GM18505 (cell line): ENCODE data around the gene ATG16L1.

Experiments
- ATAC-seq: cut with Tn5 transposase; IDR thresholded peaks from one replicate; pipeline ENCODE4 v1.9.1; 2021; ENCODE audit not compliant: unreplicated experiment
- POLR2A ChIP-seq: IDR thresholded peaks from 4 replicates; pipeline ENCODE4 v1.6.1; 2011; ENCODE audit warnings: borderline replicate concordance; ENCODE audit not compliant: insufficient read depth, insufficient read length; ENCODE audit errors: extremely low read depth

Gene ATG16L1

GRCh38 chr2:233301811-233302210 lies 50.3 kb downstream of the ATG16L1 start:
- TF ChIP-seq POLR2A: no peak
- ATAC-seq: no peak

GRCh38 chr2:233303252-233303651 lies 51.8 kb downstream of the ATG16L1 start:
- TF ChIP-seq POLR2A: no peak
- ATAC-seq: no peak

GRCh38 chr2:233307565-233307964 lies 56.1 kb downstream of the ATG16L1 start, which contains the start of gene SAG:
Gene SAG (plus strand): TSS chr2:233307816. CDS start chr2:233309190, 1,374 bp downstream.
- ATAC-seq: no peak

DNA sequence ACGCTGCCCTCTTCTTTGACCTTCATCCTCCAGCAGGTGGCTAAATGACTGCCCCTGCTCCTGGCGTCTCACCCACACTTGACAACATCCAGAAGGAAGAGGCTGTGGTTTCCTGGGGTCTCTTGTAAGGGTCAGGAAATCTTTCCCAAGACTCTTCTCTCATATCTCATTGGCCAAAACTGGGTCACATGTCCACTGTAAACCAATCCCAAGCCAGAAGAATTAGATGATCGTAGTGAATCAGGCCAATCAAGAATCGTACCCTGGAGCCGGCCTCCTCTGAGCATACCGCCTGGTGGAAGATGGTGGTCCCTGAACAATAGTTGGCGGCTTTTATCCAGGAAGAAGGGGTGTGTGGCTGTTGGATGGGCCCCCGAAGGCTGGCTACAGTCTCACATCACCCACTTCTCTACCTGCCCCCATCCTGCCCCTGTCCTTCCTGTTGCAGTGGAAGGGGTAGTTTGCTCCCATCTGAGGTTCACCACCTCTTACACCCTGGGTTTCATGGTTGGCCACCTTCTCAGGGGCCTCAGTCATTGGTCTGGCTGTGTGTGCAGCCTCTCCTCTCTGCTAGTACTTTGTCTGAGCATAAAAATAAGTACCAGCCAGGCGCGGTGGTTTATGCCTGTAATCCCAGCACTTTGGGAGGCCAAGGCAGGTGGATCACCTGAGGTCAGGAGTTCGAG lies 59.9 kb downstream of the ATG16L1 start:
- TF ChIP-seq POLR2A: no peak
- ATAC-seq: no peak

More at GRCh38 chr2:233307565-233307964, 56.1 kb downstream of the ATG16L1 start, which contains the start of gene SAG:
- TF ChIP-seq POLR2A: no peak

- TF ChIP-seq POLR2A: no peak
- no peak for ATAC-seq
These were observed 61.4 kb downstream of the ATG16L1 start for GRCh38 chr2:233312874-233313273.

DNA sequence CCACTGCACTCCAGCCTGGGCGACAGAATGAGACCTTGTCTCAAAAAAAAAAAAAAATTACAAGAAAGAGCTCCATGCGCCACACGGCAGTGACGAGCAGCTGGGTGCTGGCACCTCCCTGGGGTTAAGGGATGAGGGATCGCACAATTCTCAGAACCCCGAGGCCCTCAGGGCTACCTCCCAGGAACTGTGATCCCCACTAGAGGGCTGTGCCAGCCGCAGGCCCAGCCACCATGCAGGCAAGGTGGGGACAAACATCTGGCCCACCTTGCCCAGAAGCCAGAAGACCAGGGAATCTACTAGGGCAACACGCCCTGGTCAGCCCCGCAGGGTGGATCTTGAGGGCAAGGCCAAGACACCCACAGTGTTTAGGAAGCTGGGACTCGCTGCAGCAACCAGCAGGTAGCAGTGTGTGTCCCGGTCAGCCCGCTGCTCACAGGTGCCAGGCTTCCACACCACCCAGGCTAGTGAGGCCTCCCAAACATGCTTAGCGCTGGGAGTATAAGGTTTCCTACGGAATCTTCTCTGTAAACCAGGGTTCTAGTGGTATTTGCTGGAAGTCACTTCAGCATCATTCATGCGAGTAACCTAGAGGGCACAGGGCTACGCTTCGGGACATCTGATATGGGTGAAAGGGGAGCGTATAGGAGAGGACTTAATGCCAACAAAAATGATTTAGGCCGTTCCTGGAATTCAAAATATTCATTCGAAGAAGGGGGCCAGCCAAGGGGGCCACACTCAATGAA lies 62.9 kb downstream of the ATG16L1 start:
- ATAC-seq: no peak
- no peak for TF ChIP-seq POLR2A

DNA sequence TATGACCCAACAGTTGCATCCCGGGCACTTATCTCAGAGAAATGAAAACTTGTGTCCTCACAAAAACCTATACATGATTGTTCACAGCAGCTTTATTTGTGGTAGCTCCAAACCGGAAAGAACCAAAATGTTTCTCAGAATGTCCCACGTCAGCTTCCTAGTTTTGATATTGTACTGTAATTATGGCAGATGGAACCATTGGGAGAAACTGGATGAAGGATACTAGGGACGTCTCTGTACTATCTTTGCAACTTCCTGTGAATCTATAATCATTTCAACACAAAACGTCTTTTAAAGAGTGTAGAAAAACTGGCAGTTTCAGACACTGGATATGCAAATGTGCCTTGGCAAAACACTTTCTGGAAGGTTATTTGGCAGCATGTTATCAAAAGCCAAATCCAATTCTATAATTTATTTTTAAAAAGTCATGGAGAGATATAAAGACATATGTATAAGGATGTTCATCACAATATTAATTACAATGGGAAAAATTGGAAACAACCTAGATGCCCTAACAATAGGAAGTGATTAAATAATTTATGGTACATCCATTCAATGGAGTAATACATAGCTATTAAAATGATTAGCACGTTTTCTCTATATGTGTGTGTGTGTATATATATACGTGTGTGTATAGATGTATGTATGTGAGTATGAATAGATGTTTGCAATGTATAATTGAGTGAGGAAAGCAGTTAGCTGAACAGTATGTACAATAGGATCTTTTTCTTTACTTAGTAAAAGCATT lies 65.9 kb downstream of the ATG16L1 start:
- TF ChIP-seq POLR2A: no peak
- no peak for ATAC-seq

- no peak for ATAC-seq
- no peak for TF ChIP-seq POLR2A
These were observed 67.8 kb downstream of the ATG16L1 start for GRCh38 chr2:233319256-233319655.

- TF ChIP-seq POLR2A: no peak
- ATAC-seq: no peak
These were observed 69.0 kb downstream of the ATG16L1 start for GRCh38 chr2:233320470-233320869.

- TF ChIP-seq POLR2A: no peak
- no peak for ATAC-seq
These were observed 69.7 kb downstream of the ATG16L1 start for GRCh38 chr2:233321166-233321565.

DNA sequence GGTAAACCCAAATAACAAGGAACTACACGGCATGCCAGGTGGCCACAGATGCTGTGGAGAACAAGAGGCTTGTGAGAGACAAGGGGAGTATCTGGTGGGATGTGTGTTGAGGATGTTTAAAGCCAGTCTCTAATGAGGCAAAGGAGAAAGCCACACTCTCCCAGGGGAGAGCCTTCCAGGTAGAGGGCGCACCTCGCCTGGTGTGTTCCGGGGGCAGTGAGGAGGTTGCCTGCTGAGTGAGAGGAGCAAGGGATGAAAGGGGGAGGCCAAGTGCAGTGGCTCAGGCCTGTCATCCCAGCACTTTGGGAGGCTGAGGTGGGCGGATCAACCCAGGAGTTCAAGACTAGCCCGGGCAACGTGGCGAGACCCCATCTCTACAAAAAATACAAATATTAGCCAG lies 72.4 kb downstream of the ATG16L1 start:
- TF ChIP-seq POLR2A: no peak
- no peak for ATAC-seq

DNA sequence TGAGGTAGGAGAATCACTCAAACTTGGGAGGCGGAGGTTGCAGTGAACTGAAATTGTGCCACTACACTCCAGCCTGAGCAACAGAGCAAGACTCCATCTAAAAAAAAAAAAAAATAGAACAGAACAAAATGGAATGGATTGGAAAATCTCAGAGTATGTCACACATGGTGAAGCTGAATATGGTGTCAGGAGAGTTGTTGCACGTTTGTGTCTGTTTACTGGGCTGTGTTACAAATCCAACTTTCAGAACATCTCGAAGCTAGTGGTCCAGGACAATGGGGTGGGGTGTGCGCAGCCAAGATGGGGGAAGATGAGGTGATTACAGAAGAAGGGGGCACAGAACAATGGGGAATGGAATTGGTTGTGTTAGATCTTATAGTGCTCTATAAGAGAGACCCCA lies 73.8 kb downstream of the ATG16L1 start:
- TF ChIP-seq POLR2A: no peak
- no peak for ATAC-seq

DNA sequence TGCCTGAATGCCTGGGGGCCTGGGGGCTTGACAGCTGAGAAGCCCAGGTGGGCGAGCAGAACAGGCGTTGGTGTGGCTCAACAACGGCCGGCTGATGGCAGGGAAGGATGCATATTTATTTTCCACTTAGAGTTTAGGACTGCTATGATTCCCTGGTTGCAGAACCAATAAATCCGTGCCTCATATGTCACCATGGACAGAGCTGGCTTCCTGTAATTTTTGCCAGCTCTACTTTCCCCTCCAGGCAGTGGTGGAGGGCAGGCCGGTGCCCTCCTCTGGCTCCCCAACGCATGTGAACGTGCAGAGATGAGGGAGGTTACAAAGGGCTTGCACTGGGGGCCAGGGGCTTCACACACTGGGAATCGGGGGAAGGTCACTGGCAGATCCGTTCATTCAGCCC lies 74.3 kb downstream of the ATG16L1 start:
- no peak for TF ChIP-seq POLR2A
- no peak for ATAC-seq

- no peak for ATAC-seq
- no peak for TF ChIP-seq POLR2A
These were observed 75.0 kb downstream of the ATG16L1 start for GRCh38 chr2:233326500-233326899.

DNA sequence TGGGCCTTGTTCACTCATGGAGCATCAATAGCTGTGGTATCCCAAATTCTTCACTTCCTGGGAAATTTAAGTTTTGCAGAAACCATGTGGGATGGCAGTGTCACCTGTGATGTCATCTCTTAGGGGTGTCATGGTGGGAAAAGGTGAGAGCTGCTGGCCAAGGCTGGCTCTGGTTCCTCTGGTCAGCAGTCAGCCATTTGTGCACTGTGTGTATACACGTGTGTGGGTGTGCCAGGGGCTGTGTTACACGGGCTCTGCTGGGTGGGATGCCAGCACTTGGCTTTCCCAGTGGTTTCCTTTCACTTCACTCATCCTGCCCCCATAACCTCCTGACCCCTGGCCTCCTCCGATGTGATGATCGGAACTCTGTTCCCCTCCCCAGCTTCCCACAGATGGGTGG lies 77.4 kb downstream of the ATG16L1 start:
- ATAC-seq: no peak
- no peak for TF ChIP-seq POLR2A
